DOHH2 (cell line): Measurements from ENCODE around the gene MYO1G.

Experiments
- H3F3A ChIP-seq: fragments of 200-600 bp; sonication (generic), shearing (Covaris generic); 2 replicates; pipeline ENCODE4 v1.6.0; 2016; ENCODE audit warnings: antibody characterized with exemption, mild to moderate bottlenecking; ENCODE audit not compliant: control insufficient read depth, insufficient read depth
- H3K27ac ChIP-seq: fragments of 200-600 bp; sonication (generic); 2 replicates; pipeline ENCODE4 v1.5.1; 2014; ENCODE audit warnings: low read depth, mild to moderate bottlenecking, low read length, moderate library complexity
- H3K27me3 ChIP-seq: fragments of 200-600 bp; sonication (generic); 2 replicates; pipeline ENCODE4 v1.6.1; 2014; ENCODE audit warnings: mild to moderate bottlenecking, low read length, mixed read lengths; ENCODE audit not compliant: control insufficient read depth
- H3K36me3 ChIP-seq: fragments of 200-600 bp; sonication (generic); 2 replicates; pipeline ENCODE4 v1.6.1; 2014; ENCODE audit warnings: mild to moderate bottlenecking, low read length, moderate library complexity, mixed read lengths; ENCODE audit not compliant: control insufficient read depth
- H3K4me1 ChIP-seq: fragments of 200-600 bp; sonication (generic); 2 replicates; pipeline ENCODE4 v1.6.1; 2014; ENCODE audit warnings: mild to moderate bottlenecking, low read length, mixed read lengths; ENCODE audit not compliant: control insufficient read depth
- H3K4me2 ChIP-seq: fragments of 200-600 bp; sonication (generic); 2 replicates; pipeline ENCODE4 v1.6.0; 2014; ENCODE audit warnings: mild to moderate bottlenecking, low read length, moderate library complexity
- H3K4me3 ChIP-seq: fragments of 200-600 bp; sonication (generic); 2 replicates; pipeline ENCODE4 v1.5.1; 2014; ENCODE audit warnings: mild to moderate bottlenecking, low read length, mixed read lengths
- H3K79me2 ChIP-seq: fragments of 200-600 bp; sonication (generic); 2 replicates; pipeline ENCODE4 v1.6.1; 2014; ENCODE audit warnings: mild to moderate bottlenecking, low read length, mixed read lengths; ENCODE audit not compliant: control insufficient read depth
- H3K9me2 ChIP-seq: fragments of 200-600 bp; sonication (generic); replicated peaks from 2 replicates; pipeline ENCODE4 v1.6.1; 2014; ENCODE audit warnings: mild to moderate bottlenecking, low read length, mixed read lengths; ENCODE audit not compliant: control insufficient read depth
- H3K9me3 ChIP-seq: fragments of 200-600 bp; sonication (generic); 2 replicates; pipeline ENCODE4 v1.6.1; 2014; ENCODE audit warnings: antibody characterized with exemption, low read length, mixed read lengths; ENCODE audit not compliant: control insufficient read depth, insufficient read depth
- H4K20me1 ChIP-seq: fragments of 200-600 bp; sonication (generic); 2 replicates; pipeline ENCODE4 v1.6.0; 2014; ENCODE audit warnings: low read depth, mild to moderate bottlenecking, antibody characterized with exemption, low read length, moderate library complexity; ENCODE audit not compliant: control insufficient read depth, insufficient read depth
- EZH2phosphoT487 ChIP-seq: fragments of 200-600 bp; sonication (generic); IDR thresholded peaks from 2 replicates; pipeline ENCODE4 v1.6.1; 2017; ENCODE audit warnings: borderline replicate concordance, mild to moderate bottlenecking, antibody characterized with exemption, low read length, moderate library complexity, mixed read lengths
- TF ChIP-seq, protein P1 (sequence below): fragments of 200-600 bp; sonication (generic); IDR thresholded peaks from one replicate; pipeline ENCODE4 v1.5.1; 2014; ENCODE audit warnings: antibody characterized with exemption, mild to moderate bottlenecking, low read depth, low read length; ENCODE audit not compliant: poor library complexity, severe bottlenecking

The MYO1G gene

DNA sequence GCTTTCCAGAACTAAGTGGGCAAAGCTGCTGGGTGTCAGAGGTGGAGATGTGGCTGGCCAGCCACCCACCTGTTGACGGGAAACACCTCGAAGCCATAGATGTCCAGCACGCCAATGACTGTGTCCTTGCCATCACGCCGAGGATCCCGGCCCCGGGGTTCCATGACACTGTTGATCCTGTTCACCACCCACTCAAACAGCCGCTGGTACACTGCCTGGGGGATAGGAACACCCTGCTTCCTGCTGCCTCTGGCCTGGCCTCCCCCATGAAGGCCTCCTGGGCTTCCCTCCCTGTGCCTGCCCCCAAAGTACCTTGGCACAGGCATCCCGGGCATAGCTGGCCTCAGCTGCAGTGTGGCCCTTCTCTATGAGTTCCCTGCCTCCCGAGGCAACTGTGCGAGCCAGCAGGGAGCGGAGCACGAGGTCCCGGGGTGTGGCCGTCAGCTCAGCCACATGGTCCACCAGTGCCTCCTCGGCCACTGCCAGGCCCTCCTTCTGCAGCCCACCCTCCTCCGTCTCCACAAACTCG, 8.2 kb downstream of the MYO1G start:
- no peaks in the 10 kb centered on the region for H3K9me2 ChIP-seq
- peaks cover 98% of the 10 kb centered on the region for H3K36me3 ChIP-seq
- no peak overlapping the region for H3K4me3 ChIP-seq
- H4K20me1 ChIP-seq: no peaks in the 10 kb centered on the region
- H3K9me3 ChIP-seq: no peaks in the 10 kb centered on the region
- H3K27me3 ChIP-seq: no peaks in the 10 kb centered on the region
- H3K27ac ChIP-seq: no peak overlapping the region
- TF ChIP-seq, protein P1, sequence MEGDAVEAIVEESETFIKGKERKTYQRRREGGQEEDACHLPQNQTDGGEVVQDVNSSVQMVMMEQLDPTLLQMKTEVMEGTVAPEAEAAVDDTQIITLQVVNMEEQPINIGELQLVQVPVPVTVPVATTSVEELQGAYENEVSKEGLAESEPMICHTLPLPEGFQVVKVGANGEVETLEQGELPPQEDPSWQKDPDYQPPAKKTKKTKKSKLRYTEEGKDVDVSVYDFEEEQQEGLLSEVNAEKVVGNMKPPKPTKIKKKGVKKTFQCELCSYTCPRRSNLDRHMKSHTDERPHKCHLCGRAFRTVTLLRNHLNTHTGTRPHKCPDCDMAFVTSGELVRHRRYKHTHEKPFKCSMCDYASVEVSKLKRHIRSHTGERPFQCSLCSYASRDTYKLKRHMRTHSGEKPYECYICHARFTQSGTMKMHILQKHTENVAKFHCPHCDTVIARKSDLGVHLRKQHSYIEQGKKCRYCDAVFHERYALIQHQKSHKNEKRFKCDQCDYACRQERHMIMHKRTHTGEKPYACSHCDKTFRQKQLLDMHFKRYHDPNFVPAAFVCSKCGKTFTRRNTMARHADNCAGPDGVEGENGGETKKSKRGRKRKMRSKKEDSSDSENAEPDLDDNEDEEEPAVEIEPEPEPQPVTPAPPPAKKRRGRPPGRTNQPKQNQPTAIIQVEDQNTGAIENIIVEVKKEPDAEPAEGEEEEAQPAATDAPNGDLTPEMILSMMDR: no peak
- no peak for TF ChIP-seq EZH2phosphoT487
- H3K4me2 ChIP-seq: no peak overlapping the region
- H3F3A ChIP-seq: no peaks in the 10 kb centered on the region
- peaks cover 72% of the 10 kb centered on the region for H3K4me1 ChIP-seq
- H3K79me2 ChIP-seq: peaks cover 13% of the 10 kb centered on the region

DNA sequence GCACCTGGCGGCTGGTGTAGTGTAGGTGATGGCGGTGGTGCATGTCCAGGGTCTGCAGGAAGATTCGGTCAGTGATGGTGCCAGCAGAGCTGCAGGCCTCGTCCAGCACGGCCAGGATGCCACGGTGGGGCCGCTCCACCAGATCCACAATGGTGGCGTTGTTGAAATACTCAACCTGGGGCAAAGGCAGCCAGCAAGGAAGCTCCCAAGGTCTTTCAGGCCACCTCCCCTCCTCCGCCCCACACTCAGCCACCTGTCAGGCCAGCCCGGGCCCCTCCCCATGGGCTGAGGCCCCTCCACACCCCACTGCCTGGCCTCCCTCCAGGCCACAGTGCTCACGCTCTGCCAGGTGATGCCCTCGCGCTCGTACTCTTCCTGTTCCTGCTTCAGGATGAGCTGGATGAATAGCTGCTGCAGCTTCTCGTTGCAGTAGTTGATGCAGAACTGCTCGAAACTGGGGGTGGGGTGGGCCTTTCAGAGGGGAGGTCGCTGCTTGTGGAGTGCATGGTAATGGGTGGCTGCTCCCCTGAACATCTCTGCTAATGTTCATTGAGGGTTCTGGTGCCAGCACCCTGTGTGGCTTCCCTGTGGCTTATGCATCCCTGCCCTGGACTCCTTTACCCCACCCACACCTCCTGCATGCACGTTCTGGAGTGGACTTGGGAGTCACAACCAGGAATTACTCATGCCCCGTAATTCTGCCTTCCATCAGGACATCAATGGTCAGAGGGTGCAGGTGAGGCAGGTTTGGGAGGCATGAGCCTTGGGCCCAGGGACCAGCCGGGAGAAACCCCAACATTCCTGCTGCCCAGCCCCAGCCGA, 8.9 kb downstream of the MYO1G start:
- H3K36me3 ChIP-seq: peaks cover 98% of the 10 kb centered on the region
- H3K27ac ChIP-seq: no peak overlapping the region
- TF ChIP-seq EZH2phosphoT487: no peak
- TF ChIP-seq, protein P1: no peak
- 0 out of 2 replicates have a peak, but pooled peaks cover 3% of the 10 kb centered on the region for H4K20me1 ChIP-seq
- H3K9me3 ChIP-seq: no peaks in the 10 kb centered on the region
- H3K4me1 ChIP-seq: peaks cover 66% of the 10 kb centered on the region
- peaks cover 9% of the 10 kb centered on the region; the same call in 1 of the 2 replicates for H3K79me2 ChIP-seq
- H3K4me2 ChIP-seq: 0 out of 2 replicates have a peak overlapping the region, but pooled peaks have one; percentile 10
- no peaks in the 10 kb centered on the region for H3F3A ChIP-seq
- no peaks in the 10 kb centered on the region for H3K9me2 ChIP-seq
- H3K27me3 ChIP-seq: no peaks in the 10 kb centered on the region
- H3K4me3 ChIP-seq: no peak overlapping the region

DNA sequence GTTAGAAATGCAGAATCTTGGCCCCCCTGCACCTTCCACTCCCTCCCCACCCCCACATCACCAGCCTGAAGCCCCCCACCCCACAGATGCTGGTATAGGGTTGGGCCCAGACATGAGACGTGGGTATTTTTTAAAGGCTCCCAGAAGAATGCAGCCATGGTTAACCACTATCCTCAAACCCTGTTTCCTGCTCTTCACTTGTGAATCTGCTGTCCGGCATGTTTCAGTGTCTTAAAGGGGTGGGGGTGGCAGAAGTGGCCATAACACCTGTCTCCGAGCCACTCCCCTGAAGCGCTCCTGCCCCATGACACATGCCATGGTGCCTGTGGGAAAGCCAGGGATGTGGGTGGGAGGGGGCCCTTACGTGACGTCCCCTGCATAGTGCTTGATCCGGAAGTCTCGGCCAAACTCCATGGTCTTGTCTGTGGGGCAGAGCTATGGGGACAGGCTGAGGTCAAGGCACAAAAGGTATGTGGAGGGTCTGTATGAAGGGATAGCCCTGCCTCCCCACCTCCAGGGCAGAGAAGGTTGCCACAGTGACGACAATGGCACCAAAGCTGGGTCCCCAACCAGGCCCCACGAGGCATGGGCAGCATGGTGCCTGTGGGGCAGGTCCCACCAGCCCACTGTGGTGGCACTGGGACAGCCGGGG, 9.6 kb downstream of the MYO1G start:
- TF ChIP-seq, protein P1: no peak
- no peak for TF ChIP-seq EZH2phosphoT487
- 0 out of 2 replicates have a peak, but pooled peaks cover 3% of the 10 kb centered on the region for H4K20me1 ChIP-seq
- H3K4me3 ChIP-seq: no peak overlapping the region
- no peaks in the 10 kb centered on the region for H3K9me3 ChIP-seq
- no peaks in the 10 kb centered on the region for H3K27me3 ChIP-seq
- H3K79me2 ChIP-seq: peaks cover 9% of the 10 kb centered on the region; the same call in 1 of the 2 replicates
- H3K4me1 ChIP-seq: peaks cover 60% of the 10 kb centered on the region
- H3F3A ChIP-seq: no peaks in the 10 kb centered on the region
- H3K4me2 ChIP-seq: no peak overlapping the region
- no peak overlapping the region for H3K27ac ChIP-seq
- peaks cover 98% of the 10 kb centered on the region for H3K36me3 ChIP-seq
- no peaks in the 10 kb centered on the region for H3K9me2 ChIP-seq
